C4-2B (cell line): ENCODE measurements around the gene RIPOR2.

Source experiments
- ZFX ChIP-seq: fragments of 450-650 bp; IDR thresholded peaks from 2 replicates; pipeline ENCODE4 v1.6.1; 2017
- TF ChIP-seq, protein P1 (sequence below): fragments of 450-650 bp; conservative IDR thresholded peaks from 2 replicates; pipeline ENCODE4 v1.5.1; 2017; ENCODE audit warnings: mild to moderate bottlenecking

DNA sequence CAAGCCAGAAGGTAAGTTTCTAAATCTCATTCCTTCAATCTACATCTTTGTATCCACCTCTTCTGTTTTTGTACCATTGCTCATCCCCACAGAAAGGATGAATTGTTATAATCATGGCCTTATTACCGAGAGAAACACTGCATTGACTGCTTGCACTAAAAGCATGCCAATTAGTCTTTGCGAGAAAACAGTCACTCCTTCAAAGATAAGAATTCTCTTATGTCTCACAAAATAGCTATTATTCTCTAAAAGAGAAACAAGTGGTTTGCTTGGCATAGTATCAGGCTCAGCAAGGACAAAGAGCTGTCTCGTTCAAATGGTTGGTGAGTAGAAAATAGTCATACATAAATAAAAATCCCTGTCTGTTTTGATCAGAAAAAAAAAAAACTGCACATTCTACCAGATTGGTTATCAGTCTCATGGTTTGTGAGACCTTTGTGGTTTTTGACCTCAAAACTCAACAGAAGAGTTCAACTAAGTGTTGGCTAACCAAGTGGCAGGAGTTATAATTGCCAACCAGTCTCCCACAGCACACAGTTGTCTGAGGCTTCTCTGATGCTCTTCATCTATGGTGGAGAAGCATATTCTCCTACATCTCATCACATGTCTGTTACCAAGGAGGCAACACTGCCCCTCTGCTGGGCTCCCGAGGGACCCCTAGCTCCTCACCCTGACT lies 101.9 kb downstream of the RIPOR2 start:
- TF ChIP-seq, protein P1, sequence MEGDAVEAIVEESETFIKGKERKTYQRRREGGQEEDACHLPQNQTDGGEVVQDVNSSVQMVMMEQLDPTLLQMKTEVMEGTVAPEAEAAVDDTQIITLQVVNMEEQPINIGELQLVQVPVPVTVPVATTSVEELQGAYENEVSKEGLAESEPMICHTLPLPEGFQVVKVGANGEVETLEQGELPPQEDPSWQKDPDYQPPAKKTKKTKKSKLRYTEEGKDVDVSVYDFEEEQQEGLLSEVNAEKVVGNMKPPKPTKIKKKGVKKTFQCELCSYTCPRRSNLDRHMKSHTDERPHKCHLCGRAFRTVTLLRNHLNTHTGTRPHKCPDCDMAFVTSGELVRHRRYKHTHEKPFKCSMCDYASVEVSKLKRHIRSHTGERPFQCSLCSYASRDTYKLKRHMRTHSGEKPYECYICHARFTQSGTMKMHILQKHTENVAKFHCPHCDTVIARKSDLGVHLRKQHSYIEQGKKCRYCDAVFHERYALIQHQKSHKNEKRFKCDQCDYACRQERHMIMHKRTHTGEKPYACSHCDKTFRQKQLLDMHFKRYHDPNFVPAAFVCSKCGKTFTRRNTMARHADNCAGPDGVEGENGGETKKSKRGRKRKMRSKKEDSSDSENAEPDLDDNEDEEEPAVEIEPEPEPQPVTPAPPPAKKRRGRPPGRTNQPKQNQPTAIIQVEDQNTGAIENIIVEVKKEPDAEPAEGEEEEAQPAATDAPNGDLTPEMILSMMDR, result no peak
- TF ChIP-seq ZFX, result no peak
